Activated naive CD8-positive, alpha-beta T cell treated with anti-CD3 and anti-CD28 coated beads for 36 hours (primary cell): Measurements from ENCODE around the gene CDK7. TPM values are rescaled to one million over a fixed set of nuclear protein-coding genes. Genes with fewer than 3 reads are reported as not detected.
"Not testable (repeated sequence)": the region's sequence is repeated elsewhere in the genome, so short reads cannot be mapped to it uniquely, and the experiment has no call there.

Source experiments
- DNase-seq: peaks from one replicate; pipeline ENCODE4 v3.0.0; 2021
- H3K27ac Mint-ChIP-seq: one replicate; pipeline ENCODE4 v1.8.0; 2022; ENCODE audit warnings: mild to moderate bottlenecking, moderate library complexity, mixed read lengths
- H3K27me3 Mint-ChIP-seq: one replicate; pipeline ENCODE4 v1.8.0; 2022; ENCODE audit warnings: mild to moderate bottlenecking, mixed read lengths
- H3K36me3 Mint-ChIP-seq: one replicate; pipeline ENCODE4 v1.8.0; 2021; ENCODE audit warnings: mild to moderate bottlenecking, mixed read lengths
- H3K4me1 Mint-ChIP-seq: one replicate; pipeline ENCODE4 v1.8.0; 2021; ENCODE audit warnings: mixed read lengths
- H3K4me3 Mint-ChIP-seq: one replicate; pipeline ENCODE4 v1.8.0; 2022; ENCODE audit warnings: mild to moderate bottlenecking, moderate library complexity, mixed read lengths
- H3K9me3 Mint-ChIP-seq: one replicate; pipeline ENCODE4 v1.8.0; 2022; ENCODE audit warnings: mixed read lengths
- total RNA-seq, 2 experiments: library from RNA; stranded (reverse); gene quantifications; one replicate each; pipeline ENCODE4 v1.2.3, GENCODE V29; 2021

CDK7 gene
- total RNA-seq, result 10 to 100 TPM; 42.5 to 45.7 TPM

DNA sequence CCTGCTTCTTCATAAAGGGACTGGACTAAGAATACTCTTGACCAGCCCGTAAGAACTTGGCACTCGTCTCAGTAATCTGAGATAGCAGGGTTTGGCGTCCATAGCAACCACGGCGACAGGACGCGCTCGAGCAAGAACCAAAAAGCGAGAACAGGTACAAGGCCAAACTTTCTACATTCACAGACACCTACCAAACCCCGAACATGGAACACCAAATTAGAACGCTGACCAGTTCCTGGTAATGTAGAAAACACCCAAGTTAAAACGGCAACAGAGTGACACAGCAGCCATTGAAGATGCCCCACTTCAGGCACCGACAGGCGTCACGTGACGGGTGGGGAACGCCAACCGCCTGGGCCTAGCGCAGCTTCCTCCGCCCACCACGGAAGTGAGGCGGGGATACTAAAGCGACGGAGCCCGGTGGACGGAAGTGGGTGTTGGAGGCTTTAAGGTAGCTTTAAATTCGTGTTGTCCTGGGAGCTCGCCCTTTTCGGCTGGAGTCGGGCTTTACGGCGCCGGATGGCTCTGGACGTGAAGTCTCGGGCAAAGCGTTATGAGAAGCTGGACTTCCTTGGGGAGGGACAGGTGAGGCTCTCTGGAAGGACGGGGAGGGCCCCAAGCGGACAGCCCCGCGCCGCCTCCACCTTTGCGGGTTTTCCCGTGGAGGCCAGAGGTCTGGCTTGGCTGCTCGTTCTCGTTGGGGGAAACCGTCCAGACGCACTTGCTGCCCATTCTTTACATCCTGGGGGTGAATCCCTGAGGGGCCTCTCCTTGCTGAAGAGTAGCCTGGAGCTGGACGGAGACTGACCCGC, at the start of gene CDK7:
Gene CDK7, plus strand, starts transcription at position 430 of the 812 bp plus-strand sequence. Its CDS starts 90 bp downstream, at position 520.
- peak; percentile 93 for DNase-seq

DNA sequence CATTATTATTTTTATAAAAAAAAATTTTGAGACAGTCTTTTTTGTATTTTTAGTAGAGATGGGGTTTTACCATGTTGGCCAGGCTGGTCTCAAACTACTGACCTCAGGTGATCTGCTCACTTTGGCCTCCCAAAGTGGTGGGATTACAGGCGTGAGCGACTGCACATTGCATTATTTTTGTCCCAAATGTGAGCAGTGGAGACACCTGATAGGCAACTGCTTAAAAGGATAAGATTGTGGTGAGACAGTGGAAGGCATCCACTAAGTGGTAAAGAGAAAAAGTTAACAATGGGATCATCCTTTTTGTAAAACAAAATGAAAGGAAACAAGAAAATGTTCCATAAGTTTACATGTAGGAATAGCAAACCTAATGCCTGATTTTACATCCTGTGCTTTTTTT, 47.3 kb upstream of the CDK7 start:
- Mint-ChIP-seq H3K9me3 (no peaks in the 10 kb centered on the region), H3K36me3 (peaks cover 10% of the 10 kb centered on the region), H3K27me3 (no peaks in the 10 kb centered on the region), H3K4me1 (peaks cover 7% of the 10 kb centered on the region), H3K4me3 (no peak overlapping the region), H3K27ac (no peak overlapping the region)
- DNase-seq, result no peak

More for the DNA sequence above, at the start of gene CDK7:
- H3K4me1 Mint-ChIP-seq, result peaks cover 33% of the 10 kb centered on the region
- H3K27me3 Mint-ChIP-seq, result no peaks in the 10 kb centered on the region
- peak within 1 kb of the TSS; percentile 81 for H3K27ac Mint-ChIP-seq
- no peaks in the 10 kb centered on the region for H3K9me3 Mint-ChIP-seq
- peaks cover 20% of the 10 kb centered on the region for H3K36me3 Mint-ChIP-seq
- H3K4me3 Mint-ChIP-seq, result peak within 1 kb of the TSS; percentile 94

DNA sequence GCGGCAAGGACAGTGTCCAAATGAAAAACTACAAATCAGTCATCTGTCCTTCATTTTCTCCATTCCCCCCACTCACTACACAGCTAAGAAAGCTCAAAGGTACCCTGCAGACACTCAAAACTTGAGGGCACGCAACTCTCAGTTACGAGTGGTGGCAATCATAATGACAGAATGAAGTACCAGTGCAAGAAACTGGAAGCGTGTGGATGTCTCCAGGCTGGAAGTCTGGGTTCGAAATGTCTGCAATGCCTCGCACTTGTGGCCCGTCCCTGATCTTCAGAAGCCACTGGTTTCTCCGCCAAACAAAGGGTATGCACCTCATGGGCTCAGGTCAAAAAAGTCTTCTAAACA, 45.9 kb upstream of the CDK7 start:
- Mint-ChIP-seq H3K9me3 (no peaks in the 10 kb centered on the region), H3K4me1 (peaks cover 7% of the 10 kb centered on the region), H3K4me3 (peak overlapping the region; percentile 93), H3K27ac (peak overlapping the region; percentile 96), H3K27me3 (no peaks in the 10 kb centered on the region), H3K36me3 (peaks cover 14% of the 10 kb centered on the region)
- no peak for DNase-seq

DNA sequence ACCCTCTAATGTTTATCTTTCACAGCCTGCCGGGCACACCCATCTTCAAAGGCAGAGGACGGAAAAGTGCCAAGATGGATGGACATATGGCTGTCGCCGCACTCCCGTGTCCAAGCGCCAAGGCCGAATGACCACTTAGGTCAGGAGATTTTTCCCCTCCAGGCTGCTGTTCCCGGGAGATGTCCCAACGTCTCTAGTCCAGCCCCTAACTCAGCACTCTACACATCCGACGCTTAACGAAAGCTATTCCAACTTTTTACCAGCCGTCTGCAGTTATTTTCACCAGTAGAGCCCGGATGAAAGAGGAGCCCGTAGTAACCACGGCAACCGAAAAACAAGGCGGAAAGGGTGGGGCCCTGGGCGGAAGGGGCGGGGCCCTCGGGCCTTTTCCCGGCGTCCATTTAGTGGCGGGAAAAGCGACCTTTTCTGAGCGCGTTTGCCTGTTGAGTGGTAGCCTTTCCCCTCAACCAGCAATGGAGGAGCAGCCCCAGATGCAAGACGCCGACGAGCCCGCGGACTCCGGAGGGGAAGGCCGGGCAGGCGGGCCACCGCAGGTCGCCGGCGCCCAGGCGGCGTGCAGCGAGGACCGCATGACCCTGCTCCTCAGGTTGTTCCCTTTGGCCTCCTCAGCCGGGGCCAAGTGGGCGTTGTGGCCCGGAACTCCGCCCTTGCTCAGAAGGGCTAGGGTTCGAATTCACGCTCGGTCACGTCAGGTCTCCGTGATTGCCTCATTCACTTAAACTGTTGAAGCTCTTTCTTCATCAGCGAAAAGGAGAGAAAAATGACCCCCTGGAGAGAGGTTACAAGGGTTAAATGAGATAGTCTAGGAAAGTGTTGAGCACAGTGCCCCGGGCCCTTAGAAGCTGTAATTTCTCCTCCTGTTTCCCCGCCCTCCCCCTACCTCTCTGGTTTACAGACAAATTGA, 45.3 kb upstream of the CDK7 start, which contains the start of gene CENPH:
Gene CENPH, plus strand, starts transcription at position 422 of the 925 bp plus-strand sequence. Its CDS starts 52 bp downstream, at position 474.
- H3K9me3 Mint-ChIP-seq, result no peaks in the 10 kb centered on the region
- H3K27ac Mint-ChIP-seq, result peak within 1 kb of the TSS; percentile 96
- peak; percentile 93 for DNase-seq
- peaks cover 7% of the 10 kb centered on the region for H3K4me1 Mint-ChIP-seq
- H3K27me3 Mint-ChIP-seq, result no peaks in the 10 kb centered on the region
- H3K4me3 Mint-ChIP-seq, result peak within 1 kb of the TSS; percentile 93
- peaks cover 17% of the 10 kb centered on the region for H3K36me3 Mint-ChIP-seq

DNA sequence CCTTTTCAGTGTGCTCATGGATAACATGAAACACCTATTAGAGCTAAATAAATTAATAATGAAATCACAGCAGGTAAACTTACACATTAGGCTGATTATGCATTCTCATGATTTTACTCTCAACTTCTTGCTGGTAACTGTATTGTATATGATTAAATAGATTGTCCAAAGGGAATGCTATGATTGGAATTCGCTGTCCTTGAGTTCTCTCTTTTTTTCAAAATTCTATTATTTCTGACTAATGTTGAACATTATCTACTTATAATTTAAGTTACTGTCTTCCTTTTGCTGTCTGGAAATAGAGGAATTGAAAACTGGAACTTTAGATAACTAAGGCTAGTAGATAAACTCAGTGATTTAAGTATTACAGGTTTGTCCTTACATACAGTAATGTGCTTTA, 32.2 kb upstream of the CDK7 start:
- H3K27me3 Mint-ChIP-seq, result no peaks in the 10 kb centered on the region
- peaks cover 33% of the 10 kb centered on the region for H3K36me3 Mint-ChIP-seq
- DNase-seq, result no peak
- H3K9me3 Mint-ChIP-seq, result no peaks in the 10 kb centered on the region
- H3K27ac Mint-ChIP-seq, result no peak overlapping the region
- H3K4me3 Mint-ChIP-seq, result no peak overlapping the region
- no peaks in the 10 kb centered on the region for H3K4me1 Mint-ChIP-seq

DNA sequence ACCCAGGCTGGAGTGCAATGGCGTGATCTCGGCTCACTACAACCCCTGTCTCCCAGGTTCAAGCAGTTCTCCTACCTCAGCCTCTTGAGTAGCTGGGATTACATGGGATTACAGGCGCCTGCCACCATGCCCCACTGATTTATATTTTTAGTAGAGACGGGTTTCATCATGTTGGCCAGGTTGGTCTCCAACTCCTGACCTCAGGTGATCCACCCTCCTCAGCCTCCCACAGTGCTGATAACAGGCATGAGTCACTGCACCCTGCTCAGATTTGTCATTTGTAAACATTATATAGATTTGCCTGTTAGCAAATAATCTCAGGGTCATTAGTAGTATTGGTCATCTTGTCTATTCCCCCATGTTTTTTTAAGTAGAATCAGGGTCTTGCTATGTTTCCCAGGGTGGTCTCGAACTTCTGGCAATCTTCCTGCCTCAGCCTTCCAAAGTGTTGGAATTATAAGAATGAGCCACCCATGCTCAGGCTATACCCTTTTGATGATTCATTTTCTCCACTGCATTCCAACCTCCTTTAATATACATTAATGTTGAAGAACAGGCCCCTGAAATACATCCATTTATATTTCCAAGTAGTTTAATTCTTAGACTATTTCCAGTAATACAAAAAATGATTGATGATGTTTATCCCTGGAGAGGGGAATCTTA, 28.0 kb upstream of the CDK7 start:
- Mint-ChIP-seq H3K4me3 (no peak overlapping the region), H3K4me1 (no peaks in the 10 kb centered on the region), H3K36me3 (peaks cover 15% of the 10 kb centered on the region), H3K27ac (no peak overlapping the region), H3K27me3 (no peaks in the 10 kb centered on the region), H3K9me3 (no peaks in the 10 kb centered on the region)
- DNase-seq, result no peak

DNA sequence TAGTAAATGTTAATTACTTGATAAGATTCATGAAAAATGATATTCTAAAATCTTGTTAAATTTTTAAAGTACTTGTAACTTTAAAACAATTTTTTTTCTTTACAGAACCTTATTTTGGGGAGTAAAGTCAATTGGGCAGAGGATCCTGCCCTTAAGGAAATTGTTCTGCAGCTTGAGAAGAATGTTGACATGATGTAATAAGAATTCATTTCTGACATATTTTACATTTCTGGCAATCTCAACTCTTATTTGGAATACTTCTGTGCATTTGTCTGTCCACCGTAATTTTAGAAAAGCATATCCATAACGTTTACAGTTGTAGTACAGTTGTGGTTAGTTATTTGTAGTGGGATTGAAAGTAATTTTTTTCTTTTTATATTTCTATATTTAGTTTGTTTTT, 25.1 kb upstream of the CDK7 start:
- Mint-ChIP-seq H3K4me3 (no peak overlapping the region), H3K36me3 (peaks cover 15% of the 10 kb centered on the region), H3K27ac (no peak overlapping the region), H3K9me3 (no peaks in the 10 kb centered on the region), H3K27me3 (no peaks in the 10 kb centered on the region), H3K4me1 (no peaks in the 10 kb centered on the region)
- DNase-seq, result no peak

DNA sequence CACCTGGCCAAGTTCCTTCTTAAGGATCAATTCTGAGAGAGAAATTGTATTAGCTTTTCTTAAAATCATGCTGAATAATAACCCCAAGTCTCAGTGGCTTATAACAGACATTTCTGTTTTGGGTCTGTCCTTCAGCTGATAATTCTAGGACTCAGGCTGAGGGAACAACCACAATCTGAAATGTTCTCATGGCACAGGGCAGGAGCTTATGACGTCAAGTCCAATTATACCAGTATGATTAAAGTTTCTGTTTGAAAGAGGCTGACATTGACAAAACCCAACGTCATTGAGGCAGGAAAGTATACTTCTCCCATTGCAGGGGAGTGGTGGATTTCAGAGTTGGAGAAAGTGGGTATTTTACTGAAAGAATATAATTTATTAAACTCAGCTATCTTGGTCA, 23.5 kb upstream of the CDK7 start:
- Mint-ChIP-seq H3K9me3 (no peaks in the 10 kb centered on the region), H3K27me3 (no peaks in the 10 kb centered on the region), H3K4me1 (no peaks in the 10 kb centered on the region), H3K27ac (no peak overlapping the region), H3K36me3 (peaks cover 19% of the 10 kb centered on the region), H3K4me3 (no peak overlapping the region)
- no peak for DNase-seq

DNA sequence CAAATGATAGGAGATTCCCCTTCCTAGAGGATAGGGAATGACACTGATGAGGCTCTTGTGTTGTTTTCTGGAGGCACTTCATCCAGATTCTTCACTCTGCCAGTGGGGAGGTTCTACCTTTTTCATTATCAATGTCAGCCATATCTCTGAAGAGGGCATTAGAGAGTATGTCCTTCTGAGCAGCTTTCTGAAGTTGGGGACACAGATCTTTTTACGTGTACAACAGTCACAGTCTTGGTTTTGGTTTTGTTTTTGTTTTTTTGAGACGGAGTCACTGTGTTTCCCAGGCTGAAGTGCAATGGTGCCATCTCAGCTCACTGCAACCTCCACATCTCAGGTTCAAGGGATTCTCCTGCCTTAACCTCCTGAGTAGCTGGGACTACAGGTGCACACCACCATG, 22.7 kb upstream of the CDK7 start:
- Mint-ChIP-seq H3K9me3 (no peaks in the 10 kb centered on the region), H3K36me3 (peaks cover 16% of the 10 kb centered on the region), H3K27me3 (no peaks in the 10 kb centered on the region), H3K4me1 (peaks cover 2% of the 10 kb centered on the region), H3K4me3 (no peak overlapping the region), H3K27ac (no peak overlapping the region)
- DNase-seq, result no peak

DNA sequence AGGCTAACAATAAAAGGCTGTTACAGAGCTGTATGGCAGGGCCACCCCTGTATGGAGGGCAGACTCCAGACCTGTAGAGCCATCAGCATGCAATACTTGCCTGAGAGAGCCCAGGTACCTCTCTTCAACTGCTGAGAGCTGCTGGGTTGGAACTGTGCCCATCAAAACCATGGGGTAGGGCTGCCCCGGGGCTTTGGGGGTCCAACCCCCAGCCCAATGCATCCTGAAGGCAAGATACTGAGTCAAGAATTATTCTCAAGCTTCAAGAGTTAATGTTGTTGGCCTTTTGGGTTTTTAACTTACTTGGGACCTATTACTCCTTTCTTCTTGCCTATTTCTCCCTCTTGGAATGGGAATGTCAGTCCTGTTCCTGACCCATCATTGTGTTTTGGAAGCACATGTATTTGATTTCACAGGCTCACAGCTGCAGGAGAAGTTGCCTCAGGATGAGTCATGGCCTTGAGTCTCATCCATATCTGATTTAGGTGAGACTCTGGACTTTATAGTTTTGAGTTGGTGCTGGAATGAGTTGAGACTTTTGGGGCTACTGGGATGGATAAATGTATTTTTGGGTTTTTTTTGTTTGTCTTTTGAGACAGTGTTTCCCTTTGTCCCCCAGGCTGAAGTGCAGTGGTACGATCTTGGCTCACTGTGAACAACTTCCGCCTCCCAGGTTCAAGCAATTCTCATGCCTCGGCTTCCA, 21.0 kb upstream of the CDK7 start:
- no peak for DNase-seq
- H3K4me3 Mint-ChIP-seq, result no peak overlapping the region
- peaks cover 5% of the 10 kb centered on the region for H3K4me1 Mint-ChIP-seq
- peaks cover 16% of the 10 kb centered on the region for H3K36me3 Mint-ChIP-seq
- H3K9me3 Mint-ChIP-seq, result no peaks in the 10 kb centered on the region
- no peaks in the 10 kb centered on the region for H3K27me3 Mint-ChIP-seq
- no peak overlapping the region for H3K27ac Mint-ChIP-seq

DNA sequence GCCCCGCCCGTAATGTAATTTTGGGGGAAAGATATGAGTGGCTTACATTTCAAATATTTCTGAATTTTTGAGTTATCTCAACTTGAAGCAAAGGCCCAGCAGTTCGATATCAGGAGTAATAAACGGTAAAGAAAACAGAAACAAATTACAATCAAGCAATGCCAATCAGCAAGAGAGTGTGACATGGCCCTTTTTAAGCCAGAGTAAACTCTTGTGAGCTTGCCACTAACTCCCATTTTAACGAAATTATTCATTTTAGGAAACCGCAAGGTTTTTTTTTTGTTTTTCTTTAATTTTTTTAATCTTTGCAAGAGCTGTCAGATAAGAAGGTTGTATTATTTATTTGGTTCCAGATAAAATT, 17.6 kb upstream of the CDK7 start:
- H3K36me3 Mint-ChIP-seq, result peaks cover 18% of the 10 kb centered on the region
- H3K4me3 Mint-ChIP-seq, result peak overlapping the region; percentile 100
- no peak for DNase-seq
- no peaks in the 10 kb centered on the region for H3K9me3 Mint-ChIP-seq
- peaks cover 15% of the 10 kb centered on the region for H3K4me1 Mint-ChIP-seq
- no peaks in the 10 kb centered on the region for H3K27me3 Mint-ChIP-seq
- H3K27ac Mint-ChIP-seq, result peak overlapping the region; percentile 98

DNA sequence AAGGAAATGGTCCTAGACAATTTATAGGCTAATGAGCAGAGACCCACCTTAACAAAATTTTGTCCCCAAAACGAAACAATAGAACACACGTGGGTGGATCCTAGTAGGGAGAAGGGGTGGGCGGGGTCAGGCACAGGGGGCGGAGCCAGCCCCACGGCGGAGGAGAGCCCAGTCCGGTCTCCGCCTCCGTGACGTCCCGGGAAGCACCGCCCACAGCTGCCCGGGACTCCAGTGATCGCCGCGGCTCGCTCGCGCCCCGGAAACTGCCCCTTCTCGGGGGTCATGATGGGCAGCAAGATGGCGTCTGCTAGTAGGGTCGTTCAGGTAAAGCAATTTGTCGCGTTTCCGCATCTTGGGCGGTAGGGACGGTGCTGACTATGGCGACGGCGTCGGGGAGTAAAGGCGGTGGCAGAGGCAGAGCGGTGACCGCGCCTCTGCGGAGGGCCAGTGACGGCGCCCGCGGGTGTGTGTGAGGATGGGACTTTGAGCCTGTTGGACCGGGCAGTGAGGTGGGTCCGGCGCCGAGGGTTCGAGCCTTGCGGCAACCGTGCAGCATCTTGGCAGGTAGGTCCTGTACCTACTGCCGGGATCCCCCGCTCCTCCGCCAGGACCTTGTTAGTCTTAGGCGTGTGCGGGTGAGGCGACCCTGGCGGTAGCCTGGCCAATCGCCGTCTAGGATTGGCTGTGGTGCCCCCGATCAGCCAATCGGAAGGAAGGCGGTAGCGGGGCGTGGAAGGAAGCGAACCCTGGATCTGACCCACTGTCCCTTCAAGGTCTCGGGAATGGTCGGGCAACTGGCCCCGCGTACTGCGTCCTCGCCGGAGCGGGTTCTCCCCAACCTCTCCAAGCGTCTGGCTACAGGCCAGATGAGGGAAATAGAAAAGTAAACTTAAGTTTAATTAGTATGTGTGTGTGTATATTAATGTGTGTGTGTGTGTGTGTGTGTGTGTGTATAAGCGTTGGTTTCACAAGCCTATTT, 16.8 kb upstream of the CDK7 start:
- H3K9me3 Mint-ChIP-seq, result no peaks in the 10 kb centered on the region
- H3K36me3 Mint-ChIP-seq, result peaks cover 19% of the 10 kb centered on the region
- peak overlapping the region; percentile 98 for H3K27ac Mint-ChIP-seq
- peaks cover 15% of the 10 kb centered on the region for H3K4me1 Mint-ChIP-seq
- DNase-seq, result peak; percentile 94
- H3K27me3 Mint-ChIP-seq, result no peaks in the 10 kb centered on the region
- peak overlapping the region; percentile 100 for H3K4me3 Mint-ChIP-seq

DNA sequence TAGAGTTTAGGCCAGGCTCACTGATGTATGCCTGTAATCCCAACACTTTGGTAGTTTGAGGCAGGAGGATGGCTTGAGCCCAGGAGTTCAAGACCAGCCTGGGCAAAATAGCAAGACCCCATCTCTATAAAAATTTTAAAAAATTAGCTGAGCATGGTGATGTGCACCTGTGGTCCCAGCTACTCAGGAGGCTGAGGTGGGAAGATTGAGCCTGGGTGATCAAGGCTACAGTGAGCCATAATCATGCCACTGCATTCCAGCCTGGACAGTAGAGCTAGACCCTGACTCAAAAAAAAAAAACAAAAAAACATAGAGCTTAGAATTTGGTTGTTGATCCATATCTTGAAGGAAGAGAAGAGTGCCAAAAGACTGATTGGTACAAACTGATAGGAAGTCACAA, 14.7 kb upstream of the CDK7 start:
- Mint-ChIP-seq H3K9me3 (no peaks in the 10 kb centered on the region), H3K27ac (no peak overlapping the region), H3K4me1 (peaks cover 15% of the 10 kb centered on the region), H3K4me3 (no peak overlapping the region), H3K36me3 (peaks cover 14% of the 10 kb centered on the region), H3K27me3 (no peaks in the 10 kb centered on the region)
- DNase-seq, result no peak

DNA sequence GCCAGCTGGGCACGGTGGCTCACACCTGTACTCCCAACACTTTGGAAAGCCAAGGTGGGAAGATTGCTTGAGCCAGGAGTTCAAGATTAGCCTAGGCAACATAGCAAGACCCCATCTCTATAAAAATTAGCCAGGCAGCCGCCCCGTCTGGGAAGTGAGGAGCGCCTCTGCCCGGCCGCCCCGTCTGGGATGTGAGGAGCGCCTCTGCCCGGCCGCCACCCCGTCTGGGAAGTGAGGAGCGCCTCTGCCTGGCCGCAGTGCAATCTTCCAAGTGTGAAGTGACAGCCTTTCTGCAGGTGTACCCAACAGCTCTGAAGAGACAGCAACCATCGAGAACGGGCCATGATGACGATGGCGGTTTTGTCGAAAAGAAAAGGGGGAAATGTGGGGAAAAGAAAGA, 14.3 kb upstream of the CDK7 start:
- DNase-seq, H3K27me3 Mint-ChIP-seq, H3K27ac Mint-ChIP-seq, H3K9me3 Mint-ChIP-seq, H3K4me3 Mint-ChIP-seq: not testable (repeated sequence)
- peaks cover 13% of the 10 kb centered on the region for H3K36me3 Mint-ChIP-seq
- peaks cover 15% of the 10 kb centered on the region for H3K4me1 Mint-ChIP-seq
